ENCODE measurements around the gene MEIOC. TPM values are rescaled to one million over a fixed set of nuclear protein-coding genes. Genes with fewer than 3 reads are reported as not detected.
A peak's percentile ranks its signal among the peaks of the same experiment; 100 is the strongest.

MEIOC gene
- total RNA-seq, 1 experiment from 2014 or later, result 3.0 TPM

DNA sequence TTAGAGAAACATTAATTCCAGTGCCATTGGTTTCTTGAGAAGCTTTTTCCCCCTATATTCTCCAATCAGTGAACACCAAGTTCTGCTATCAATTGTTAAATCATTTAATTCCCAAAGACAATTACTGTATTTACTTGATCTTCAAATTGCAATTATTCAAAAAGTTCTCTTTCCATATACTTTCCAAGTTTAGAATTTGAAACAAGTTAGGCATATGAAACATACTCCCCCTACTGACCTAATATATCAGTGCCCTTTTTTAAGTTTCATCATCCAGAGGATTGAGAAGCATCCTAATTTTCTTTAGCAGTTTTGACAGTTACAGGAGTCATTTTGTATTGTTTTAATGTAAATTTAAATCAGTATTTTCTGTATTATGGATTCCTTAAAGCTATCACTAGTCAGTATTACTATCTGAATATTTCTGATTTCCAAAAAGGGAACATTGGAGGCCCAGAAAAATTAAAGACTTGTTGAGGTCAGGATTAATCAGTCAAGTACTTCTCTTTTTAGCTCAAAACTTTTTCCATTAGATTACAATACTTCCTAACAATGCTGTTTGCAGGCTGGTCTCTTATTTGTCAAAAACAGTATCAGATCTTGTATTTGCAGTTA lies 16.3 kb downstream of the MEIOC start:
- Mint-ChIP-seq H3K36me3 (ENCODE audit: insufficient read depth in 1 of 3, low read depth in 3 of 3) (no peaks in the 10 kb centered on the region; a peak in 1 of 7 replicates), H3K9me3 (no peaks in the 10 kb centered on the region), H3K4me3 (no peak overlapping the region), H3K27ac (0 out of 7 replicates have a peak overlapping the region, but pooled peaks of 1 of the 3 experiments have one; percentile 34), H3K27me3 (ENCODE audit: low read depth) (no peaks in the 10 kb centered on the region), H3K4me1 (0 out of 4 replicates have a peak, but pooled peaks cover 0 to 3% of the 10 kb centered on the region in 2 experiments)
- H2BK12ac ChIP-seq (ENCODE audit: insufficient read length, low read depth, low read length), result no peak overlapping the region
- H3K79me1 ChIP-seq (ENCODE audit: insufficient read depth, low read depth, low read length, poor library complexity, severe bottlenecking), result no peaks in the 10 kb centered on the region
- TF ChIP-seq, protein P1, sequence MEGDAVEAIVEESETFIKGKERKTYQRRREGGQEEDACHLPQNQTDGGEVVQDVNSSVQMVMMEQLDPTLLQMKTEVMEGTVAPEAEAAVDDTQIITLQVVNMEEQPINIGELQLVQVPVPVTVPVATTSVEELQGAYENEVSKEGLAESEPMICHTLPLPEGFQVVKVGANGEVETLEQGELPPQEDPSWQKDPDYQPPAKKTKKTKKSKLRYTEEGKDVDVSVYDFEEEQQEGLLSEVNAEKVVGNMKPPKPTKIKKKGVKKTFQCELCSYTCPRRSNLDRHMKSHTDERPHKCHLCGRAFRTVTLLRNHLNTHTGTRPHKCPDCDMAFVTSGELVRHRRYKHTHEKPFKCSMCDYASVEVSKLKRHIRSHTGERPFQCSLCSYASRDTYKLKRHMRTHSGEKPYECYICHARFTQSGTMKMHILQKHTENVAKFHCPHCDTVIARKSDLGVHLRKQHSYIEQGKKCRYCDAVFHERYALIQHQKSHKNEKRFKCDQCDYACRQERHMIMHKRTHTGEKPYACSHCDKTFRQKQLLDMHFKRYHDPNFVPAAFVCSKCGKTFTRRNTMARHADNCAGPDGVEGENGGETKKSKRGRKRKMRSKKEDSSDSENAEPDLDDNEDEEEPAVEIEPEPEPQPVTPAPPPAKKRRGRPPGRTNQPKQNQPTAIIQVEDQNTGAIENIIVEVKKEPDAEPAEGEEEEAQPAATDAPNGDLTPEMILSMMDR (conservative IDR thresholded peaks at IDR 0.05), result peak; percentile 79
- H4K5ac ChIP-seq (ENCODE audit: insufficient read length, low read depth, low read length), result no peak overlapping the region
- no peak overlapping the region for H3K23ac ChIP-seq (ENCODE audit: insufficient read length, low read depth, low read length)
- H2AFZ ChIP-seq (ENCODE audit: low read length), result no peak overlapping the region
- H2AK5ac ChIP-seq (ENCODE audit: insufficient read length, low read length), result no peak overlapping the region
- H4K91ac ChIP-seq (ENCODE audit: insufficient read length, low read depth, low read length), result no peak overlapping the region
- no peak overlapping the region for H2BK15ac ChIP-seq (ENCODE audit: low read depth, low read length)
- no peak overlapping the region for H3K14ac ChIP-seq (ENCODE audit: insufficient read depth, low read length)
- H2BK5ac ChIP-seq (ENCODE audit: insufficient read length, low read length), result no peak overlapping the region
- H3K23me2 ChIP-seq (ENCODE audit: insufficient read length, low read depth, low read length, poor library complexity, severe bottlenecking), result no peaks in the 10 kb centered on the region
- no peaks in the 10 kb centered on the region for H3K79me2 ChIP-seq (ENCODE audit: insufficient read depth, low read length)
- no peak overlapping the region for H3K56ac ChIP-seq (ENCODE audit: insufficient read length, low read depth, low read length)
- H3K9ac ChIP-seq (ENCODE audit: extremely low read depth, insufficient read length, low read length), result no peak overlapping the region
- H3K27ac ChIP-seq (ENCODE audit: insufficient read length, low read depth, low read length), result no peak overlapping the region
- no peaks in the 10 kb centered on the region for H3K9me3 ChIP-seq (ENCODE audit: control insufficient read depth, low read depth, low read length)
- no peaks in the 10 kb centered on the region for H4K20me1 ChIP-seq (ENCODE audit: control insufficient read depth, insufficient read depth, insufficient read length)
- no peak overlapping the region for H3K4ac ChIP-seq (ENCODE audit: low read depth, low read length)
- H3K27me3 ChIP-seq (ENCODE audit: insufficient read depth, low read length), result no peaks in the 10 kb centered on the region
- H3K4me1 ChIP-seq (ENCODE audit: insufficient read depth, low read length), result no peaks in the 10 kb centered on the region
- H4K8ac ChIP-seq (replicated peaks; ENCODE audit: insufficient read length, low read depth, low read length), result no peak overlapping the region
- no peak for DNase-seq
- H2BK20ac ChIP-seq (ENCODE audit: low read depth, low read length, poor library complexity, severe bottlenecking), result no peak overlapping the region
- H3T11ph ChIP-seq (ENCODE audit: low read length), result no peak overlapping the region
- H3K18ac ChIP-seq (ENCODE audit: insufficient read length, low read depth, low read length), result no peak overlapping the region
- H3K4me2 ChIP-seq (ENCODE audit: insufficient read depth, insufficient read length, low read length), result no peak overlapping the region
- H2BK120ac ChIP-seq (ENCODE audit: low read depth, low read length, poor library complexity, severe bottlenecking), result no peak overlapping the region

All from H9 (cell line).